Left colon (tissue), 2 donors: ENCODE measurements around the gene ABCD1. TPM values are rescaled to one million over a fixed set of nuclear protein-coding genes. Genes with fewer than 3 reads are reported as not detected.
A peak's percentile ranks its signal among the peaks of the same experiment; 100 is the strongest.

Experiments used
- ATAC-seq: fragments of 200-7000 bp; cut with Tn5 transposase; one replicate; pipeline ENCODE4 v1.9.1; 2020; ENCODE audit warnings: mild to moderate bottlenecking, moderate library complexity
- DNase-seq, 2 donors: peaks; one replicate each; pipeline ENCODE4 v3.0.0-alpha.2; 2020
- intact Hi-C, 2 donors: fragments of 100-400 bp; cut with DNase I in 1 of 2; cut with micrococcal nuclease in 1 of 2; formaldehyde crosslinking; loops; one replicate each; pipeline versions ENCODE4 v1.11.2 to v1.14.0; 2022; cut with DNase I, micrococcal nuclease
- total RNA-seq, 2 donors: library from RNA; stranded (reverse); fragmentation: NEBNext Ultra II Directional; extraction: Animal tissue kit (Norgen Biotek cat#: 25700); gene quantifications; one replicate each; pipeline ENCODE4 v1.2.1, GENCODE V29; 2021
- donor health status: DM: no; HTN: no; CAD: no.
- donor health status: DM: yes; HTN: yes; CAD: no.

The ABCD1 gene
- total RNA-seq, 2 donors from 2014 or later: 15.1 to 15.9 TPM

DNA sequence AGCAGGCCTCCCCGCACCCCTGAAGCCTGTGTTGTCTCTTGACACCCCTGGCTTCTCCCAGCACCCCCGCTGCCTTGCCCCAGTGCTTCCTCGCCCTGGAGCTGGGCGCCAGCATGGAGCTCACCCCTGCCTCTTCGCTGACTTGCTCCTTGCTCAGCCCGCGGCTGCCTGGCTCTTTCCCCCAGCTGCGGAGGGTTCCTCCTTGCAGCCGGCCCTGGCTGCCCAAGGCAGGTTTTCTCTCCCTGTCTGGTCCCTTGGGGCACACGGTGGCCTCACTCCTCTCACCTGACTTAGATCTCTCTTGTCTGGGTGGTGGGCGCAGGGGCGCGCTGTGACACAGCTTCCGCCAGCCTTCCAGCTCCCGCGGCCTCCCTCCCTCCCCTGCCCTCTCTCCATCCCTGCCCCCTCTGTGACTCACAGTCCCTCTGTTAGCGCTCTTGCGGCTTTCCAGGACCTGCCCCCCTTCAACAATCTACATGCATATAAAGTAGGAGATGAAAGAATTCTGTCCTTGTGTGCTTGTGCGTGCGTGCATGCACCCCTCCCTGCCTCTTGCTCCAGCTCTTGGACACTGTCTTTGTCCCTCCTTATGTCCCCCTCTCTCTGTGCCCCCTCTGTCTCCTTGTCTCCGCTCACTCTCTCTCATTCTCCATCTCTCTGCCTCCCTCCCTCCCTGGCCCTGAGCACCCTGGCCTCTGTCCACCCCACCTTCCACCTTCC is 41.6 kb downstream of the ABCD1 start:
- no peak for ATAC-seq
- intact Hi-C loops: no loop called here
- DNase-seq: peak; percentile 14 to 37

DNA sequence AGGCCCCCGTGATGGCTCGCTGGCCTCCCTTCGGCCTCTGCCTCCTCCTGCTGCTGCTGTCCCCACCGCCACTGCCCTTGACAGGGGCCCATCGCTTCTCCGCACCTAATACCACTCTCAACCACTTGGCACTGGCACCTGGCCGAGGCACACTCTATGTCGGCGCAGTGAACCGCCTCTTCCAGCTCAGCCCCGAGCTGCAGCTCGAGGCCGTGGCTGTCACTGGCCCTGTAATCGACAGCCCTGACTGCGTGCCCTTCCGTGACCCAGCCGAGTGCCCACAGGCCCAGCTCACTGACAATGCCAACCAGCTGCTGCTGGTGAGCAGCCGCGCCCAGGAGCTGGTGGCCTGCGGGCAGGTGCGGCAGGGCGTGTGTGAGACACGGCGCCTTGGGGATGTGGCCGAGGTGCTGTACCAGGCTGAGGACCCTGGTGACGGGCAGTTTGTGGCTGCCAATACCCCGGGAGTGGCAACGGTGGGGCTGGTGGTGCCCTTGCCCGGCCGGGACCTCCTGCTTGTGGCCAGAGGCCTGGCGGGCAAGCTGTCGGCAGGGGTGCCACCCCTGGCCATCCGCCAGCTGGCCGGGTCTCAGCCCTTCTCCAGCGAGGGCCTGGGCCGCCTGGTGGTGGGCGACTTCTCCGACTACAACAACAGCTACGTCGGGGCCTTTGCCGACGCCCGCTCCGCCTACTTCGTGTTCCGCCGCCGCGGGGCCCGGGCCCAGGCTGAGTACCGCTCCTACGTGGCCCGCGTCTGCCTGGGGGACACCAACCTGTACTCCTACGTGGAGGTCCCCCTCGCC is 42.4 kb downstream of the ABCD1 start:
- peak; percentile 12 to 20 for DNase-seq
- intact Hi-C loops: no loop called here
- ATAC-seq: peak; percentile 13

DNA sequence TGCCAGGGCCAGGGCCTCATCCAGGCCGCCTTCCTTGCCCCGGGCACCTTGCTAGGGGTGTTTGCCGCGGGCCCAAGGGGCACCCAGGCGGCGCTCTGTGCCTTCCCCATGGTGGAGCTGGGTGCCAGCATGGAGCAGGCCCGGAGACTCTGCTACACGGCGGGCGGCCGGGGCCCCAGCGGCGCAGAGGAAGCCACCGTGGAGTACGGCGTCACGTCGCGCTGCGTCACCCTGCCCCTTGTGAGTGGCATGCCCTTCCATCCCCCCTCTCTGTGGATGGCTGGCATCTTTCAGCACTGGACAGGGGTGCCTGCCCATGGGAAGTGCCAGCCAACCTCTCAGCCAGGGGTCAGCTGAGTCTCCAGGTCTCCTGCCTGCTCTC is 43.0 kb downstream of the ABCD1 start:
- intact Hi-C loops: no loop called here
- DNase-seq (no peak), ATAC-seq (no peak)

DNA sequence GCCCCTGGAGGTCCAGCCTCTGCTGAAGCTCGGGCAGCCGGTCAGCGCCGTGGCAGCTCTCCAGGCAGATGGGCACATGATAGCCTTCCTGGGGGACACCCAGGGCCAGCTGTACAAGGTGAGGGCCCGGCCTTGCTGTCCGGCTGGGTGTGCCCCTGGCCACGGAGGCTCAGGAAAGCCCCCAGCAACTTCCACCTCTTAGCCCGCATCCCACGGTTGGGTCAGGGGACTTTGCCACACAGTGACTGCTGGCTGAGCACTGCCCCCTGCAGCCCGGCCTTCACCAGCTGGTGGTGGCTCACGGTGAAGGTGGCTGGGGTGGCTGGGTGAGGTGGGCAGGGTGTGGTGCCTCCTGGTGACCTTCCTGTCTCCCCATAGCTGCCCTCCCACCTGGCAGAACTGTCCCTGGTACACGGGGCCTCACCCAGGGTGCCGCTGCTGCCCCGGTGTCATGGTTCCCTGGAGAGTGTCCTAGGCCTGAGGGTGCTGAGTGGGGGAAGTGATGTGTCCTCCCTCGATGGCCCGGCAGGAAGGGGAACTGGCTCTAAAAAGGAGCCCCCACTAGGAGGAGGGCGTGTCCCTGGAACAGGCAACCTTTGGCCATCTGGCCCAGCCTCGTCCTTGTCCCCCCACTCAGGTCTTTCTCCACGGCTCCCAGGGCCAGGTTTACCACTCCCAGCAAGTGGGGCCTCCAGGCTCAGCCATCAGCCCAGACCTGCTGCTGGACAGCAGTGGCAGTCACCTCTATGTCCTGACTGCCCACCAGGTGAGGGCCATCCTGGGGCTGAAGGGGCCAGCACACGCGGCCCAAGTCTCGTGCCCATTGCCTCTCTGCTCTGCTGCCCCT is 43.9 kb downstream of the ABCD1 start:
- DNase-seq: peak in 1 of 2 donors; percentile 6

DNA sequence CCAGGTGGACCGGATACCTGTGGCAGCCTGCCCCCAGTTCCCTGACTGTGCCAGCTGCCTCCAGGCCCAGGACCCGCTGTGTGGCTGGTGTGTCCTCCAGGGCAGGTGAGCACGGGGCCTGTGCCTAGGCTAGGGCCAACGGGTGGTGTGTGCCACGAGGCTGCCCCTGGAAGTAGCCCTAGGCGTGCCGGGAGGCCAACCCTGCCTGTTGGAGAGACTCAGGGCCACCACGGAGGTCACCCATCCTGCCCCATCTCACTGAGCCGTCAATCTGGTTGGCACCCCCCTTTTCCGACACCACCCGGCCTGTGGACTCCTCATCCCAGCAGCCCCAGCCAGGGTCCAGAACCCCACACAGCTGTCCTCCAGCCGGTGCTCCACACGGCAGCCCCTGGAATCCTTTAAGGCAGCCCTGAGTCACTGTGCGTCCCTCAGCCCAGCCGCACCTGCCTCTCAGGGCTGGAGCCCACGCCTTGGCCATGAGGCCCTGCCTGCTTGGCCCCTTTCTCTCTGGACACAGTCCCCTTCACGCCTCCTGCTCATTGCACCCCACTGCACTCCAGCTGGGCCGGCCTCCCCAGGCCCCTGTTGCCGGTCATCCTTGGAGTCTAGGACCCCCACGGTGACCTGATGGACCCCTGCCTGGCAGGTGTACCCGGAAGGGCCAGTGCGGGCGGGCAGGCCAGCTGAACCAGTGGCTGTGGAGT is 44.7 kb downstream of the ABCD1 start:
- DNase-seq: peak in 1 of 2 donors; percentile 2
- intact Hi-C loops: no loop called here
- no peak for ATAC-seq

More for the DNA sequence above, 43.9 kb downstream of the ABCD1 start:
- intact Hi-C loops: no loop called here
- no peak for ATAC-seq

DNA sequence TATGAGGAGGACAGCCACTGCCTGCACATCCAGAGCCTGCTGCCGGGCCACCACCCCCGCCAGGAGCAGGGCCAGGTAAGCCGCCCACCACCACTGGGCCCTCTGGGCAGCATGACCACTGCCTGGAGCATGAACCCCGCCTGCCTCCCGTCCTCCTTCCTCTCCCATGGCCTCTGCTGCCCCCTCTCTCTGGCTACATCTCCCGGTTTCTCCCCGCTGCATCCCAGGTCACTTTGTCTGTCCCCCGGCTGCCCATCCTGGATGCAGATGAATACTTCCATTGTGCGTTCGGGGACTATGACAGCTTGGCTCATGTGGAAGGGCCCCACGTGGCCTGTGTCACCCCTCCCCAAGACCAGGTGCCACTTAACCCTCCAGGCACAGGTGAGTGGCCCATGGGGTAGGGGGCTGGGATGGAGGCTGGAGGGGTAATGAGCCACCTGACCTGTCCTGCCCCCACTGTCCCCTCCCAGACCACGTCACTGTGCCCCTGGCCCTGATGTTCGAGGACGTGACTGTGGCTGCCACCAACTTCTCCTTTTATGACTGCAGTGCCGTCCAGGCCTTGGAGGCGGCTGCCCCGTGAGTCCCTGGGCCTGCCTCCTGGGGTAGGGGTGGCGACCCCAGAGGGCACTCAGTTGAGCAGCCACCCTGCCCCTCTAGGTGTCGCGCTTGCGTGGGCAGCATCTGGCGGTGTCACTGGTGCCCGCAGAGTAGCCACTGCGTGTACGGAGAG is 45.4 kb downstream of the ABCD1 start:
- DNase-seq: peak in 1 of 2 donors; percentile 3
- intact Hi-C loops: no loop called here
- no peak for ATAC-seq

DNA sequence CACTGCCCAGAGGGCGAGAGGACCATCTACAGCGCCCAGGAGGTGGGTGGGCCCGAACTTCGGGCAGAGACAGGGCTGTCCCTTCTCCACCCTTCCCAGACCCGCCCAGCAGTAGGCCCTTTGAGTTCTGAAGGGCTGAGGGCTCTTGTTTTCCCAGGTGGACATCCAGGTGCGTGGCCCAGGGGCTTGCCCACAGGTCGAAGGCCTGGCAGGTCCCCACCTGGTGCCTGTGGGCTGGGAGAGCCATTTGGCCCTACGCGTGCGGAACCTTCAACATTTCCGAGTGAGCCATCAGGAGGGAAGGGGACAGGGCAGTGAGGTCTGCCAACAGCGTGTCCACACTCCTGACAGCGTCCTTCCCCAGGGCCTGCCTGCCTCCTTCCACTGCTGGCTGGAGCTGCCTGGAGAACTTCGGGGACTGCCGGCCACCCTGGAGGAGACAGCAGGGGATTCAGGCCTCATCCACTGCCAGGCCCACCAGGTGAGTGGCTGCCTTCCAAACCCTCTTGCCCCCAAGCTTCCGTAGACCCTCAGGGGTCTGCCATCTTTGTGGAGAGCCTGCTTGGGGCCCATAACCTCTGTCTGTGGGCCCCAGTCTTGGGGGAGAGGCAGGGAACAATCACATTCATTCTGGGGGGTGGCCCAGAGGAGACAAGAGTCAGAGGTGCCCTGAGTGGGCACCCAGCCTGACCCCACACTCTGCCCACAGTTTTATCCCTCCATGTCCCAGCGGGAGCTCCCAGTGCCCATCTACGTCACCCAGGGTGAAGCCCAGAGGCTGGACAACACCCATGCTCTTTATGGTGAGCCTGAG is 46.2 kb downstream of the ABCD1 start:
- intact Hi-C loops: no loop called here
- ATAC-seq: no peak
- DNase-seq: peak; percentile 3 to 13

DNA sequence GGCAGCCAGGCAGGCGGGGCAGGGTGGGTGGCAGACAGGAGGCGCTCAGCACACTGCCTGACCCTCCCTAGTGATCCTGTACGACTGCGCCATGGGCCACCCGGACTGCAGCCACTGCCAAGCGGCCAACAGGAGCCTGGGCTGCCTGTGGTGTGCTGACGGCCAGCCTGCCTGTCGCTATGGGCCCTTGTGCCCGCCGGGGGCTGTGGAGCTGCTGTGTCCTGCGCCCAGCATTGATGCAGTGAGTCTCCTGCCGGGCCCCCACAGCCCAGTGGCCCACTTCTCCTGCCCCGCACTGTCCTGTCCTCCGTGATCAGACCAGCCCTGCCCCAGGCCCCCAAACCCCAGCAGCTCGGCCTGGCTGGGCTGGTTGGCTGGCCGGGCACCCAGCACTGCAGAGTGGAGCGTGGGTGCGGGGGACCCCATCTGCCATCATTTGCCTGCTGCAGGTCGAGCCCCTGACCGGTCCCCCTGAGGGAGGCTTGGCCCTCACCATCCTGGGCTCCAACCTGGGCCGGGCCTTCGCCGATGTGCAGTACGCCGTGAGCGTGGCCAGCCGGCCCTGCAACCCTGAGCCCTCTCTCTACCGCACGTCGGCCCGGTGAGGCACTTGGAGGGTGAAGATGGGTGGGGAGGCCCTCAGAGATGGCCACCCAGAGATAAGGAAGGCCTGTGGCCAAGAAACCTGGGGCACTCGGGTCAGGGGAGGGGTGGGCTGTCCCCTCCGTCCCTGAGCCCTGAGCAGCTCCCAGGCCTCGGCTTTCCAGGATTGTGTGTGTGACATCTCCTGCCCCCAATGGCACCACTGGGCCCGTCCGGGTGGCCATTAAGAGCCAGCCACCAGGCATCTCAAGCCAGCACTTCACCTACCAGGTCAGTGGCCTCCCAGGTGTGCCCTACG is 47.0 kb downstream of the ABCD1 start:
- intact Hi-C loops: no loop called here
- ATAC-seq (no peak), DNase-seq (peak; percentile 3 to 17)

DNA sequence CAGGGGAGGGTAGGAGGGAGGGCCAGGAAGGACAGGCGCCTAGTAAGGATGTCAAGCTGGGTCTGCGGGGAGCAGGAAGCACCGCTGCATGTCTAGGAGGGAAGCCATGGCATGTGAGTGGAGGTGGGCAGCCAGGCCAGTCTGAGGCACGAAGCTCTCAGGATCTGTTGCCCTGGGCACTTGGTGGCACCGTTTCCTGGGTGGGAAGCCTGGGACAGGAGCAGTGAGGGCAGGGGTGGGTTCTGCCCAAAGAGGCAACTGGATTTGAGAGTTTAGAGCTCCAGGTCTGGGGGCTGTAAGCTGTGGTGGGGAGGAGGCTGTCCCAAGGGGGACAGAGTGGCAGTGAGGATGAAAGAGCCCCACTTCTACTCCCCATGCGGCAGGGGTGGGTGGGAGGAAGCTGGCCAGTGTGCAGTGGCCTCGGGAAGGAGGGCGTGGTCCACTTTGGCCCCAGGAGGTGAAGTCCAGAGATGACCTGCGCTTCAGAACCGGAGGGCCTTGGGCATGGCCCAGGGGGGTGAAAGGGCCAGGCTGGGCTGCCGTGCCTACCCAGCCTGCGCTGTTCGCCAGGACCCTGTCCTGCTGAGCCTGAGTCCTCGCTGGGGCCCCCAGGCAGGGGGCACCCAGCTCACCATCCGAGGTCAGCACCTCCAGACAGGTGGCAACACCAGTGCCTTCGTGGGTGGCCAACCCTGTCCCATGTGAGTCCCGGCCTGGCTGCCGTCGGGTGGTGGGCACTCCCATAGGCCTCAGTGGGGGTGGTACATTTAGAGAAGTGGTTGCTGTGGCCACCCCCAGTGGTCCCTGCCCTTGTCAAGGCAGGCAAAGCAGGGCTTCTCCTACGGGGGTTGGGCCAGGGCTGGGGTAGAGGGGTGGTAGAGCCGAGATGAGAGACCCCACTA is 47.9 kb downstream of the ABCD1 start:
- ATAC-seq (no peak), DNase-seq (peak in 1 of 2 donors; percentile 16)
- intact Hi-C loops: no loop called here

DNA sequence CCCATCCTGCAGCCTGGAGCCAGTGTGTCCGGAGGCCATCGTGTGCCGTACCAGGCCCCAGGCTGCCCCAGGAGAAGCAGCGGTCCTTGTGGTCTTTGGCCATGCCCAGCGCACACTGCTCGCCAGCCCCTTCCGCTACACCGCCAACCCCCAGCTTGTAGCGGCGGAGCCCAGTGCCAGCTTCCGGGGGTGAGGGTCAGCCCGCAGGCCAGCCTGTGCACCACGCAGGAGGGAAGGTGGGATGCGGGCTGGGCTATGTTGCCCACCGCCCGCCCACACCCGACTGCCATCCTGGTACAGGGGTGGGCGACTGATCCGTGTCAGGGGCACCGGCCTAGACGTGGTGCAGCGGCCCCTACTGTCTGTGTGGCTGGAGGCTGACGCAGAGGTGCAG is 48.6 kb downstream of the ABCD1 start:
- intact Hi-C loops: no loop called here
- DNase-seq (peak in 1 of 2 donors; percentile 19), ATAC-seq (no peak)

DNA sequence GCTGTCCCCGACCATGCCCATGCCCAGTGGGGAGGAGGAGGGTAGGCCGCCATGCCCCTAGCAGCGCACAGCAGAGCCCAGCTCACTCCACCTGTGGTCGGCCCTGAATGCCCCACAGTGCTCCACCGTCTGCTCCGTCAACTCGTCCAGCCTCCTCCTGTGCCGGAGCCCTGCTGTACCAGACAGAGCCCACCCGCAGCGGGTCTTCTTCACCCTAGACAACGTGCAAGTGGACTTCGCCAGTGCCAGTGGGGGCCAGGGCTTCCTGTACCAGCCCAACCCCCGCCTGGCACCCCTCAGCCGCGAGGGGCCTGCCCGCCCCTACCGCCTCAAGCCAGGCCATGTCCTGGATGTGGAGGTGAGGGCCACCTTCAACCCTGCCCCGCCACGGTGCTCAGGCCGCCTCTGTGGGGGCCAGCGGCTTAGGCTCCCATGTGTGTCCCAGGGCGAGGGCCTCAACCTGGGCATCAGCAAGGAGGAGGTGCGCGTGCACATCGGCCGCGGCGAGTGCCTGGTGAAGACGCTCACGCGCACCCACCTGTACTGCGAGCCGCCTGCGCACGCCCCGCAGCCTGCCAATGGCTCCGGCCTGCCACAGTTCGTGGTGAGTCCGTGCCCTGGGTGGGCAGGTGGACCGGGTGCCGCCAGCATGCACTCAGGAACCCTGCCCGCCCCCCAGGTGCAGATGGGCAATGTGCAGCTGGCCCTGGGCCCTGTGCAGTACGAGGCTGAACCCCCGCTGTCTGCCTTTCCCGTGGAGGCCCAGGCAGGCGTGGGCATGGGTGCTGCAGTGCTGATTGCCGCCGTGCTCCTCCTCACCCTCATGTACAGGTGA is 49.3 kb downstream of the ABCD1 start:
- DNase-seq: peak in 1 of 2 donors; percentile 21
- no peak for ATAC-seq
- intact Hi-C loops: no loop called here

DNA sequence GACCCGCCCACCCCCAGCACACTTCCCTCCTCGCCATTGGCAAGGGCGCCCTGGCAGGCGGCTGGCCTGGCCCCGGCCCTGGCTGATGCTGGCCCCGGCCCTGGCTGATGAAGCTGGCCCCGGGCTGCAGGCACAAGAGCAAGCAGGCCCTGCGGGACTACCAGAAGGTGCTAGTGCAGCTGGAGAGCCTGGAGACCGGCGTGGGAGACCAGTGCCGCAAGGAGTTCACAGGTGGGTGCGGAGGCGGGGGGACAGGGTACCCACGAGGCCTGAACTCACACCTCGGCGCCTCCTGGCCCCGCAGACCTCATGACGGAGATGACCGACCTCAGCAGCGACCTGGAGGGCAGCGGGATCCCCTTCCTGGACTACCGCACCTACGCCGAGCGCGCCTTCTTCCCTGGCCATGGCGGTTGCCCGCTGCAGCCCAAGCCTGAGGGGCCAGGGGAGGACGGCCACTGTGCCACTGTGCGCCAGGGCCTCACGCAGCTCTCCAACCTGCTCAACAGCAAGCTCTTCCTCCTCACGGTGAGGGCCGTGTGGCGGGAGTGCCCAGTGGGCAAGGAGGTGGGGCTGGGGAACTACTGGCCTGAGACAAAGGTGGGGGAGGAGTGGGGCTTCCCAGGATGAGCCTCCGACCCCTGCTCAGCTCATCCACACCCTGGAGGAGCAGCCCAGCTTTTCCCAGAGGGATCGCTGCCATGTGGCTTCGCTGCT is 50.1 kb downstream of the ABCD1 start:
- intact Hi-C loops: no loop called here
- peak in 1 of 2 donors; percentile 12 for DNase-seq
- no peak for ATAC-seq

DNA sequence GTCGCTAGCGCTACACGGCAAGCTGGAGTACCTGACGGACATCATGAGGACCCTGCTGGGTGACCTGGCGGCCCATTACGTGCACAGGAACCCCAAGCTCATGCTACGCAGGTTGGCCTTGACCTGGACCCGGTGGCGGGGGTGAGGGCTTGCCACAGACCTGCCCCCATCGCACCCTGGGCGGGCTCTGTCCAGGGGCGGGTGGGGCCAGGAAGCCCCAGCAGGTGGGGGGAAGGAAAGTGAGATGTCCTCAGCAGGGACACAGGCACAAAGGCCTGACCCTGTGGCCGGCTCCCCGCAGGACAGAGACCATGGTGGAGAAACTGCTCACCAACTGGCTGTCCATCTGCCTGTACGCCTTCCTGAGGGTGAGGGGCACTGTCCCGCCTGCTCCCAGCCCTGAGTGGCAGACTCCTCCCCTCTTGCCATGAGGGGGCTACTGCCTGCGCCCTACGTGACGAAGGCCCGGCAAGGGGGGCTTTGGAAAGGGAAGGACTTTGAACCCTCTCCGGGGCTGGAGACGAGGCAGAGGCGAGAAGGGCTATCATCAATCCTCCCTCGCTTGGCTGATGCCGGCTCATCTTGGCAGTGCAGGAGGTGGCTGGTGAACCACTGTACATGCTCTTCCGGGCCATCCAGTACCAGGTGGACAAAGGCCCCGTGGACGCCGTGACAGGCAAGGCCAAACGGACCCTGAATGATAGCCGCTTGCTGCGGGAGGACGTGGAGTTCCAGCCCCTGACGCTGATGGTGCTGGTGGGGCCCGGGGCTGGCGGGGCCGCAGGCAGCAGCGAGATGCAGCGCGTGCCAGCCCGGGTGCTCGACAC is 50.9 kb downstream of the ABCD1 start:
- intact Hi-C loops: no loop called here
- ATAC-seq: no peak
- DNase-seq: peak in 1 of 2 donors; percentile 12
